SK-N-SH (cell line): ENCODE measurements around the gene UCHL3.

ENCODE experiments used
- ELF1 ChIP-seq: IDR thresholded peaks from 2 replicates; pipeline ENCODE4 v1.4.0; 2012
- EP300 ChIP-seq, 2 experiments: IDR thresholded peaks; 2 replicates each; pipeline versions ENCODE4 v1.4.0 to v1.6.1; 2012; ENCODE audit warnings: borderline replicate concordance in 1 of 2, low read depth in 1 of 2, low read length in 1 of 2
- NFIC ChIP-seq: IDR thresholded peaks from 2 replicates; pipeline ENCODE4 v1.4.0; 2012; ENCODE audit warnings: borderline replicate concordance
- NRF1 ChIP-seq: IDR thresholded peaks from 2 replicates; pipeline ENCODE4 v1.6.1; 2012; ENCODE audit warnings: low read depth, mild to moderate bottlenecking, low read length
- POLR2AphosphoS5 ChIP-seq: IDR thresholded peaks from 2 replicates; pipeline ENCODE4 v1.6.1; 2012; ENCODE audit warnings: low read depth, low read length
- RCOR1 ChIP-seq: fragments of 150-350 bp; IDR thresholded peaks from 2 replicates; pipeline ENCODE4 v1.6.1; 2017; ENCODE audit warnings: antibody characterized with exemption, low read length
- RFX5 ChIP-seq: IDR thresholded peaks from 2 replicates; pipeline ENCODE4 v1.6.1; 2012; ENCODE audit warnings: mild to moderate bottlenecking, improper control_type of control experiment, low read length
- RXRA ChIP-seq: IDR thresholded peaks from 2 replicates; pipeline ENCODE4 v1.4.0; 2012; ENCODE audit warnings: low read depth, mild to moderate bottlenecking, borderline replicate concordance
- TF ChIP-seq, protein P1 (sequence below): IDR thresholded peaks from 2 replicates; pipeline ENCODE4; 2012
- TF ChIP-seq, protein P2 (sequence below): fragments of 200-600 bp; sonication (generic); IDR thresholded peaks from 2 replicates; pipeline ENCODE4 v1.6.1; 2017; ENCODE audit warnings: antibody characterized with exemption, mild to moderate bottlenecking, moderate library complexity
- TF ChIP-seq, protein P3 (sequence below): IDR thresholded peaks from 2 replicates; pipeline ENCODE4 v1.6.1; 2012; ENCODE audit warnings: mild to moderate bottlenecking, low read depth, low read length, moderate library complexity
- TF ChIP-seq, protein P4 (sequence below): IDR thresholded peaks from 2 replicates; pipeline ENCODE4 v1.4.0; 2012; ENCODE audit warnings: low read depth

DNA sequence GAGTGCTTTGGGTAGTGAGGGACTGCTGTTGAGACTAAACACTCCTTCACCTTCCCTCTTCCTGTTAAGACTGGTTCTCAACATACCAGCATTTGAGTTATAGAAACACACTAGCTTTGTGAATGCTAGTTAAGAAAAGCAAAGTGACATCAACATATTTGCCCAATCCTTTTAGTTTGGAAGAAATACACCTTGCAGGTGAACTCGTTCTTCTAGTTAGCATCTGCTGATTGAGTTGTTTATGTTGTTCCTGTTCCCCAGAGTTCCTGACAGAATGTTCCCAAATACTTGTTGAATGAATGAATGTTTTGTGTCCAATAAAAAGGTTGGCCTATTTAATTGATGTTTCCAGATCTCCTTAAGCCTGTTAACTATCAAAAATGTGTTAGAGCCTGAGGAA, 93.6 kb downstream of the UCHL3 start:
- TF ChIP-seq, protein P1, sequence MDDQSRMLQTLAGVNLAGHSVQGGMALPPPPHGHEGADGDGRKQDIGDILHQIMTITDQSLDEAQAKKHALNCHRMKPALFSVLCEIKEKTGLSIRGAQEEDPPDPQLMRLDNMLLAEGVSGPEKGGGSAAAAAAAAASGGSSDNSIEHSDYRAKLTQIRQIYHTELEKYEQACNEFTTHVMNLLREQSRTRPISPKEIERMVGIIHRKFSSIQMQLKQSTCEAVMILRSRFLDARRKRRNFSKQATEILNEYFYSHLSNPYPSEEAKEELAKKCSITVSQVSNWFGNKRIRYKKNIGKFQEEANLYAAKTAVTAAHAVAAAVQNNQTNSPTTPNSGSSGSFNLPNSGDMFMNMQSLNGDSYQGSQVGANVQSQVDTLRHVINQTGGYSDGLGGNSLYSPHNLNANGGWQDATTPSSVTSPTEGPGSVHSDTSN, result no peak
- TF ChIP-seq, protein P2, sequence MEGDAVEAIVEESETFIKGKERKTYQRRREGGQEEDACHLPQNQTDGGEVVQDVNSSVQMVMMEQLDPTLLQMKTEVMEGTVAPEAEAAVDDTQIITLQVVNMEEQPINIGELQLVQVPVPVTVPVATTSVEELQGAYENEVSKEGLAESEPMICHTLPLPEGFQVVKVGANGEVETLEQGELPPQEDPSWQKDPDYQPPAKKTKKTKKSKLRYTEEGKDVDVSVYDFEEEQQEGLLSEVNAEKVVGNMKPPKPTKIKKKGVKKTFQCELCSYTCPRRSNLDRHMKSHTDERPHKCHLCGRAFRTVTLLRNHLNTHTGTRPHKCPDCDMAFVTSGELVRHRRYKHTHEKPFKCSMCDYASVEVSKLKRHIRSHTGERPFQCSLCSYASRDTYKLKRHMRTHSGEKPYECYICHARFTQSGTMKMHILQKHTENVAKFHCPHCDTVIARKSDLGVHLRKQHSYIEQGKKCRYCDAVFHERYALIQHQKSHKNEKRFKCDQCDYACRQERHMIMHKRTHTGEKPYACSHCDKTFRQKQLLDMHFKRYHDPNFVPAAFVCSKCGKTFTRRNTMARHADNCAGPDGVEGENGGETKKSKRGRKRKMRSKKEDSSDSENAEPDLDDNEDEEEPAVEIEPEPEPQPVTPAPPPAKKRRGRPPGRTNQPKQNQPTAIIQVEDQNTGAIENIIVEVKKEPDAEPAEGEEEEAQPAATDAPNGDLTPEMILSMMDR, result no peak
- TF ChIP-seq, protein P3, sequence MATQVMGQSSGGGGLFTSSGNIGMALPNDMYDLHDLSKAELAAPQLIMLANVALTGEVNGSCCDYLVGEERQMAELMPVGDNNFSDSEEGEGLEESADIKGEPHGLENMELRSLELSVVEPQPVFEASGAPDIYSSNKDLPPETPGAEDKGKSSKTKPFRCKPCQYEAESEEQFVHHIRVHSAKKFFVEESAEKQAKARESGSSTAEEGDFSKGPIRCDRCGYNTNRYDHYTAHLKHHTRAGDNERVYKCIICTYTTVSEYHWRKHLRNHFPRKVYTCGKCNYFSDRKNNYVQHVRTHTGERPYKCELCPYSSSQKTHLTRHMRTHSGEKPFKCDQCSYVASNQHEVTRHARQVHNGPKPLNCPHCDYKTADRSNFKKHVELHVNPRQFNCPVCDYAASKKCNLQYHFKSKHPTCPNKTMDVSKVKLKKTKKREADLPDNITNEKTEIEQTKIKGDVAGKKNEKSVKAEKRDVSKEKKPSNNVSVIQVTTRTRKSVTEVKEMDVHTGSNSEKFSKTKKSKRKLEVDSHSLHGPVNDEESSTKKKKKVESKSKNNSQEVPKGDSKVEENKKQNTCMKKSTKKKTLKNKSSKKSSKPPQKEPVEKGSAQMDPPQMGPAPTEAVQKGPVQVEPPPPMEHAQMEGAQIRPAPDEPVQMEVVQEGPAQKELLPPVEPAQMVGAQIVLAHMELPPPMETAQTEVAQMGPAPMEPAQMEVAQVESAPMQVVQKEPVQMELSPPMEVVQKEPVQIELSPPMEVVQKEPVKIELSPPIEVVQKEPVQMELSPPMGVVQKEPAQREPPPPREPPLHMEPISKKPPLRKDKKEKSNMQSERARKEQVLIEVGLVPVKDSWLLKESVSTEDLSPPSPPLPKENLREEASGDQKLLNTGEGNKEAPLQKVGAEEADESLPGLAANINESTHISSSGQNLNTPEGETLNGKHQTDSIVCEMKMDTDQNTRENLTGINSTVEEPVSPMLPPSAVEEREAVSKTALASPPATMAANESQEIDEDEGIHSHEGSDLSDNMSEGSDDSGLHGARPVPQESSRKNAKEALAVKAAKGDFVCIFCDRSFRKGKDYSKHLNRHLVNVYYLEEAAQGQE, result no peak
- TF ChIP-seq POLR2AphosphoS5 (no peak), RXRA (no peak), RFX5 (no peak), ELF1 (no peak), NRF1 (no peak), RCOR1 (no peak), NFIC (no peak), EP300 (IDR thresholded peaks at IDR 0.05; ENCODE audit: borderline replicate concordance in 1 of 2, low read depth in 1 of 2, low read length in 1 of 2) (no peak)
- TF ChIP-seq, protein P4, sequence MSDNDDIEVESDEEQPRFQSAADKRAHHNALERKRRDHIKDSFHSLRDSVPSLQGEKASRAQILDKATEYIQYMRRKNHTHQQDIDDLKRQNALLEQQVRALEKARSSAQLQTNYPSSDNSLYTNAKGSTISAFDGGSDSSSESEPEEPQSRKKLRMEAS, result no peak
